SK-N-SH treated with all-trans-retinoic acid at 6 μM for 48 hours (cell line): ENCODE data around the gene STYXL1.

Experiments used
- ATAC-seq: fragments of 200-7000 bp; cut with Tn5 transposase; 3 replicates; pipeline ENCODE4 v1.9.1; 2020; ENCODE audit warnings: mild to moderate bottlenecking, moderate library complexity
- ARNTL ChIP-seq: fragments of 450-650 bp; formaldehyde crosslinking; IDR thresholded peaks from 2 replicates; pipeline ENCODE4 v1.5.0; 2020; ENCODE audit warnings: low read depth, mild to moderate bottlenecking, moderate library complexity, borderline replicate concordance
- BACH2 ChIP-seq: fragments of 250-450 bp; sonication (Bioruptor Pico); IDR thresholded peaks from 2 replicates; pipeline ENCODE4 v1.9.0; 2021; ENCODE audit warnings: mild to moderate bottlenecking, borderline replicate concordance
- CSDC2 ChIP-seq: fragments of 250-450 bp; sonication (Bioruptor Pico); IDR thresholded peaks from 2 replicates; pipeline ENCODE4 v1.5.0; 2020; ENCODE audit warnings: mild to moderate bottlenecking, moderate library complexity
- CSRNP3 ChIP-seq: fragments of 250-450 bp; sonication (Bioruptor Pico); IDR thresholded peaks from 2 replicates; pipeline ENCODE4 v1.5.1; 2021; ENCODE audit warnings: mild to moderate bottlenecking, moderate library complexity
- ESRRG ChIP-seq: fragments of 250-450 bp; sonication (Bioruptor Pico); IDR thresholded peaks from 2 replicates; pipeline ENCODE4 v1.6.1; 2021; ENCODE audit warnings: mild to moderate bottlenecking
- GLIS3 ChIP-seq: fragments of 250-450 bp; sonication (Bioruptor Pico); IDR thresholded peaks from 2 replicates; pipeline ENCODE4 v1.5.0; 2020; ENCODE audit warnings: mild to moderate bottlenecking, moderate library complexity
- ISL1 ChIP-seq: fragments of 250-450 bp; sonication (Bioruptor Pico); IDR thresholded peaks from 2 replicates; pipeline ENCODE4 v2.1.2; 2022; ENCODE audit warnings: mild to moderate bottlenecking, moderate library complexity
- OSR1 ChIP-seq: fragments of 250-450 bp; sonication (Bioruptor Pico); IDR thresholded peaks from 2 replicates; pipeline ENCODE4 v1.8.0; 2022; ENCODE audit warnings: moderate library complexity, mild to moderate bottlenecking, inconsistent platforms
- PATZ1 ChIP-seq: fragments of 250-450 bp; sonication (Bioruptor Pico); IDR thresholded peaks from 2 replicates; pipeline ENCODE4 v1.8.0; 2020; ENCODE audit warnings: mild to moderate bottlenecking, moderate library complexity, borderline replicate concordance
- POU6F1 ChIP-seq: fragments of 250-450 bp; sonication (Bioruptor Pico); IDR thresholded peaks from 2 replicates; pipeline ENCODE4 v1.8.0; 2021; ENCODE audit warnings: low read depth, mild to moderate bottlenecking, moderate library complexity, borderline replicate concordance
- PPARA ChIP-seq: fragments of 250-450 bp; sonication (Bioruptor Pico); IDR thresholded peaks from 2 replicates; pipeline ENCODE4 v1.5.0; 2020; ENCODE audit warnings: mild to moderate bottlenecking, borderline replicate concordance
- SNAI2 ChIP-seq: fragments of 250-450 bp; sonication (Bioruptor Pico); IDR thresholded peaks from 2 replicates; pipeline ENCODE4 v1.5.0; 2020; ENCODE audit warnings: mild to moderate bottlenecking, moderate library complexity
- TOX ChIP-seq: fragments of 250-450 bp; sonication (Bioruptor Pico); IDR thresholded peaks from 2 replicates; pipeline ENCODE4 v1.8.0; 2021; ENCODE audit warnings: mild to moderate bottlenecking, moderate library complexity, borderline replicate concordance
- TSHZ2 ChIP-seq: fragments of 250-450 bp; sonication (Bioruptor Pico); IDR thresholded peaks from 2 replicates; pipeline ENCODE4 v1.5.0; 2020; ENCODE audit warnings: mild to moderate bottlenecking, moderate library complexity
- ZFP3 ChIP-seq: fragments of 250-450 bp; sonication (Bioruptor Pico); IDR thresholded peaks from 2 replicates; pipeline ENCODE4 v1.5.0; 2020; ENCODE audit warnings: mild to moderate bottlenecking, moderate library complexity
- ZFP30 ChIP-seq: fragments of 450-650 bp; formaldehyde crosslinking; IDR thresholded peaks from 2 replicates; pipeline ENCODE4 v1.5.0; 2022; ENCODE audit warnings: mild to moderate bottlenecking, moderate library complexity
- ZNF565 ChIP-seq: fragments of 450-650 bp; formaldehyde crosslinking; conservative IDR thresholded peaks from 2 replicates; pipeline ENCODE4 v1.5.0; 2020; ENCODE audit warnings: low read depth, mild to moderate bottlenecking, moderate library complexity
- ZNF70 ChIP-seq: fragments of 450-650 bp; formaldehyde crosslinking; IDR thresholded peaks from 2 replicates; pipeline ENCODE4 v1.5.0; 2020; ENCODE audit warnings: mild to moderate bottlenecking, moderate library complexity
- ZNF8 ChIP-seq: fragments of 450-650 bp; formaldehyde crosslinking; IDR thresholded peaks from 2 replicates; pipeline ENCODE4 v1.5.0; 2020; ENCODE audit warnings: mild to moderate bottlenecking, moderate library complexity

STYXL1 gene

GRCh38 chr7:75981203-75981452 lies 66.7 kb downstream of the STYXL1 start (continued):
- TF ChIP-seq POU6F1 (CRISPR knock-in tag) = no peak
- no peak for TF ChIP-seq GLIS3 (CRISPR knock-in tag)
- no peak for TF ChIP-seq ARNTL
- no peak for TF ChIP-seq CSDC2 (CRISPR knock-in tag)
- TF ChIP-seq ZNF565 (CRISPR knock-in tag) = no peak
- no peak for TF ChIP-seq PPARA

GRCh38 chr7:75980430-75981202 lies 67.2 kb downstream of the STYXL1 start:
- no peak for ATAC-seq
- TF ChIP-seq CSRNP3 (CRISPR knock-in tag) = no peak
- TF ChIP-seq BACH2 (CRISPR knock-in tag) = no peak
- TF ChIP-seq ESRRG (CRISPR knock-in tag) = no peak
- TF ChIP-seq ZNF8 (CRISPR knock-in tag) = no peak
- no peak for TF ChIP-seq ISL1
- TF ChIP-seq SNAI2 (CRISPR knock-in tag) = no peak
- no peak for TF ChIP-seq ZFP30 (CRISPR knock-in tag)
- no peak for TF ChIP-seq OSR1 (CRISPR knock-in tag)
- TF ChIP-seq ZFP3 (CRISPR knock-in tag) = no peak
- TF ChIP-seq POU6F1 (CRISPR knock-in tag) = no peak
- no peak for TF ChIP-seq PATZ1 (CRISPR knock-in tag)
- TF ChIP-seq TSHZ2 (CRISPR knock-in tag) = no peak

GRCh38 chr7:75979759-75980429 lies 67.9 kb downstream of the STYXL1 start:
- ATAC-seq = no peak
- TF ChIP-seq OSR1 (CRISPR knock-in tag) (no peak), ZNF565 (CRISPR knock-in tag) (no peak), TSHZ2 (CRISPR knock-in tag) (no peak), PATZ1 (CRISPR knock-in tag) (no peak), TOX (CRISPR knock-in tag) (no peak), ZNF70 (CRISPR knock-in tag) (no peak), ISL1 (no peak), POU6F1 (CRISPR knock-in tag) (no peak)
